ENCODE data around the gene CLTCL1. TPM values are rescaled to one million over a fixed set of nuclear protein-coding genes. Genes with fewer than 3 reads are reported as not detected.

Gene CLTCL1
- total and polyA plus RNA-seq, 9 of the 15 experiments (the other 6 are each of a cell fraction or from before 2014, with no cell fraction given), result 1.1 to 11.7 (median 5.0) TPM

DNA sequence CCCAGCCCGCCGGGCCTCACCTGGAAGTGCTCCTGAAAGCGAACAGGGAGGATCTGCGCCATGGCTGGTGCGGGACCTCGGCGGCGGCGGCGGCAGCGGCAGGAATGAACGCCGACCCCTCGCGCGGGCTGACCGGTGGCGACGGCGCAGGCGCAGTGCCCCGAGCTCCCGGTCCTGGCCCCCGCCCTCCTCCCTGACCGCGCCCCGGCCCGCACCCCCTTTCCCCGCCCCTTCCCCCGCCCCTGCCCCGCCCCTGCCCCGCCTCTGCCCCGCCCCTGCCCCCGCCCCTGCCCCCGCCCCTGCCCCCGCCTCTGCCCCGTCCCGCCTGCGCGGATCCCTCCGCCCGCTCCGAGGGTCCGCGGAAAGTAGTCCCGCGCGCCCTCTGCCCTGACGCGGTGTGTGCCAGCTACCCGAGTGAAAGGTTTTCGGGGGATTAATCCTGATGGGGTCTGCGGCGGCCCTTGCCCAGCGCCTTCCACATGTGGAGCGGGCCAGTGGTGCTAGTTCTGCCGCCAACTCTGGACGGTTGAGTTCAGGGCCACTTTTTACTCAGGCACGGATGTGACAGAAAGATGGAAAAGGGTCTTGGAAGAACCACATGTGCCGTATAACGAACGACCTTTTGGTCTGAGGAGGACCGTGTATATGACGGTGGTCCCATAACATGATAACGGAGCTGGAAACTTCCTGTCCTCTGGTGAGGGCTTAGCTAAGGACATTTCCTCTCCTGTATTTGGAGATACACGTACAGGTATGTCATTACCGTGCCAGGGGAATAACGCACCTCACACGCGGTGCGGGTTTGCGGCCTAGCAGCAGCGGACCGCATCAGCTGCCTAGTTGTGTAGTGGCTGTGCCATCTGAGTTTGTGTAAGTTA is at the start of gene CLTCL1 (continued):
- peak; percentile 97 for TF ChIP-seq E2F5 (CRISPR knock-in tag; IDR thresholded peaks at IDR 0.05)
- peak; percentile 38; the same call in 1 of the 2 replicates for TF ChIP-seq TAL1 (IDR thresholded peaks at IDR 0.05)
- peak; percentile 89; the same call in 1 of the 2 replicates for TF ChIP-seq RHOXF2B (CRISPR knock-in tag; conservative IDR thresholded peaks at IDR 0.05)
- peak; percentile 78 for TF ChIP-seq FIP1L1 (IDR thresholded peaks at IDR 0.05; ENCODE audit: low read depth, low read length, poor library complexity, severe bottlenecking)
- peak; percentile 30; the same call in 1 of the 2 replicates for TF ChIP-seq TCF15 (CRISPR knock-in tag; IDR thresholded peaks at IDR 0.05)
- TF ChIP-seq CEBPG (CRISPR knock-in tag; IDR thresholded peaks at IDR 0.05), result no peak
- TF ChIP-seq CEBPG (tag; conservative IDR thresholded peaks at IDR 0.05 in 1 of 2, IDR thresholded peaks at IDR 0.05 in 1 of 2), result no peak
- no peak for TF ChIP-seq FOXA1 (IDR thresholded peaks at IDR 0.05; ENCODE audit: borderline replicate concordance)
- TF ChIP-seq COPS2 (conservative IDR thresholded peaks at IDR 0.05), result no peak
- TF ChIP-seq ZNF347 (CRISPR knock-in tag; IDR thresholded peaks at IDR 0.05; ENCODE audit: low read depth), result no peak
- peak; percentile 46 to 56; a peak in 1 of 4 replicates for TF ChIP-seq RCOR1 (IDR thresholded peaks at IDR 0.05; ENCODE audit: borderline replicate concordance in 1 of 2, low read depth in 2 of 2, low read length in 2 of 2)
- no peak; the same call in 1 of the 2 replicates for TF ChIP-seq ZNF76 (CRISPR knock-in tag; IDR thresholded peaks at IDR 0.05; ENCODE audit: borderline replicate concordance)
- TF ChIP-seq ZC3H8 (IDR thresholded peaks at IDR 0.05), result peak; percentile 93
- TF ChIP-seq, protein P1, sequence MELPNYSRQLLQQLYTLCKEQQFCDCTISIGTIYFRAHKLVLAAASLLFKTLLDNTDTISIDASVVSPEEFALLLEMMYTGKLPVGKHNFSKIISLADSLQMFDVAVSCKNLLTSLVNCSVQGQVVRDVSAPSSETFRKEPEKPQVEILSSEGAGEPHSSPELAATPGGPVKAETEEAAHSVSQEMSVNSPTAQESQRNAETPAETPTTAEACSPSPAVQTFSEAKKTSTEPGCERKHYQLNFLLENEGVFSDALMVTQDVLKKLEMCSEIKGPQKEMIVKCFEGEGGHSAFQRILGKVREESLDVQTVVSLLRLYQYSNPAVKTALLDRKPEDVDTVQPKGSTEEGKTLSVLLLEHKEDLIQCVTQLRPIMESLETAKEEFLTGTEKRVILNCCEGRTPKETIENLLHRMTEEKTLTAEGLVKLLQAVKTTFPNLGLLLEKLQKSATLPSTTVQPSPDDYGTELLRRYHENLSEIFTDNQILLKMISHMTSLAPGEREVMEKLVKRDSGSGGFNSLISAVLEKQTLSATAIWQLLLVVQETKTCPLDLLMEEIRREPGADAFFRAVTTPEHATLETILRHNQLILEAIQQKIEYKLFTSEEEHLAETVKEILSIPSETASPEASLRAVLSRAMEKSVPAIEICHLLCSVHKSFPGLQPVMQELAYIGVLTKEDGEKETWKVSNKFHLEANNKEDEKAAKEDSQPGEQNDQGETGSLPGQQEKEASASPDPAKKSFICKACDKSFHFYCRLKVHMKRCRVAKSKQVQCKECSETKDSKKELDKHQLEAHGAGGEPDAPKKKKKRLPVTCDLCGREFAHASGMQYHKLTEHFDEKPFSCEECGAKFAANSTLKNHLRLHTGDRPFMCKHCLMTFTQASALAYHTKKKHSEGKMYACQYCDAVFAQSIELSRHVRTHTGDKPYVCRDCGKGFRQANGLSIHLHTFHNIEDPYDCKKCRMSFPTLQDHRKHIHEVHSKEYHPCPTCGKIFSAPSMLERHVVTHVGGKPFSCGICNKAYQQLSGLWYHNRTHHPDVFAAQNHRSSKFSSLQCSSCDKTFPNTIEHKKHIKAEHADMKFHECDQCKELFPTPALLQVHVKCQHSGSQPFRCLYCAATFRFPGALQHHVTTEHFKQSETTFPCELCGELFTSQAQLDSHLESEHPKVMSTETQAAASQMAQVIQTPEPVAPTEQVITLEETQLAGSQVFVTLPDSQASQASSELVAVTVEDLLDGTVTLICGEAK (IDR thresholded peaks at IDR 0.05), result peak; percentile 79
- TF ChIP-seq, protein P1 (CRISPR knock-in tag; IDR thresholded peaks at IDR 0.05), result peak; percentile 59; the same call in 1 of the 2 replicates
- TF ChIP-seq SREBF2 (CRISPR knock-in tag; IDR thresholded peaks at IDR 0.05), result no peak
- peak; percentile 87 for TF ChIP-seq NR2C2 (CRISPR knock-in tag; IDR thresholded peaks at IDR 0.05)
- TF ChIP-seq NR2C2 (tag; IDR thresholded peaks at IDR 0.05), result no peak; the same call in 1 of the 2 replicates
